Activated naive CD4-positive, alpha-beta T cell treated with anti-CD3 and anti-CD28 coated beads, Interleukin-2, amount 50 U/mL, for 72 hours (primary cell): ENCODE measurements around the gene CASP9. TPM values are rescaled to one million over a fixed set of nuclear protein-coding genes. Genes with fewer than 3 reads are reported as not detected.
"Not testable (repeated sequence)": the region's sequence is repeated elsewhere in the genome, so short reads cannot be mapped to it uniquely, and the experiment has no call there.

Source experiments
- ATAC-seq, 2 donors: fragments of 150-1000 bp; cut with Tn5 transposase; 2 replicates each; pipeline ENCODE4 v1.10.0; 2021; ENCODE audit warnings: mild to moderate bottlenecking in 2 of 2, moderate library complexity in 2 of 2
- DNase-seq, 2 donors: peaks; one replicate each; pipeline ENCODE4 v3.0.0; 2021 to 2022; ENCODE audit warnings: low spot score in 2 of 2
- H3K27ac Mint-ChIP-seq, 2 donors: one replicate each; pipeline ENCODE4 v1.8.0; 2022; ENCODE audit warnings: mild to moderate bottlenecking in 2 of 2, mixed read lengths in 2 of 2
- H3K36me3 Mint-ChIP-seq, 2 donors: one replicate each; pipeline ENCODE4 v1.8.0; 2022; ENCODE audit warnings: mixed read lengths in 2 of 2
- H3K9me3 Mint-ChIP-seq, 2 donors: one replicate each; pipeline ENCODE4 v1.8.0; 2022; ENCODE audit warnings: mixed read lengths in 2 of 2
- total RNA-seq, 2 donors: library from RNA; stranded (reverse); gene quantifications; one replicate each; pipeline ENCODE4 v1.2.3, GENCODE V29; 2022

The CASP9 gene
- total RNA-seq, 2 donors from 2014 or later = 12.0 to 16.9 TPM

- H3K36me3 Mint-ChIP-seq = not testable (repeated sequence)
Observed at GRCh38 chr1:15466955-15467625, 56.9 kb downstream of the CASP9 start.

GRCh38 chr1:15465674-15466073, 58.3 kb downstream of the CASP9 start:
- Mint-ChIP-seq H3K27ac (no peak overlapping the region), H3K36me3 (no peaks in the 10 kb centered on the region), H3K9me3 (no peaks in the 10 kb centered on the region)
- DNase-seq = no peak
- ATAC-seq = no peak

More at GRCh38 chr1:15466955-15467625, 56.9 kb downstream of the CASP9 start:
- H3K27ac Mint-ChIP-seq, DNase-seq, H3K9me3 Mint-ChIP-seq, ATAC-seq: not testable (repeated sequence)

- not testable (repeated sequence) for H3K36me3 Mint-ChIP-seq, H3K27ac Mint-ChIP-seq, DNase-seq, ATAC-seq, H3K9me3 Mint-ChIP-seq
Observed at GRCh38 chr1:15463926-15464322, 60.1 kb downstream of the CASP9 start.

DNA sequence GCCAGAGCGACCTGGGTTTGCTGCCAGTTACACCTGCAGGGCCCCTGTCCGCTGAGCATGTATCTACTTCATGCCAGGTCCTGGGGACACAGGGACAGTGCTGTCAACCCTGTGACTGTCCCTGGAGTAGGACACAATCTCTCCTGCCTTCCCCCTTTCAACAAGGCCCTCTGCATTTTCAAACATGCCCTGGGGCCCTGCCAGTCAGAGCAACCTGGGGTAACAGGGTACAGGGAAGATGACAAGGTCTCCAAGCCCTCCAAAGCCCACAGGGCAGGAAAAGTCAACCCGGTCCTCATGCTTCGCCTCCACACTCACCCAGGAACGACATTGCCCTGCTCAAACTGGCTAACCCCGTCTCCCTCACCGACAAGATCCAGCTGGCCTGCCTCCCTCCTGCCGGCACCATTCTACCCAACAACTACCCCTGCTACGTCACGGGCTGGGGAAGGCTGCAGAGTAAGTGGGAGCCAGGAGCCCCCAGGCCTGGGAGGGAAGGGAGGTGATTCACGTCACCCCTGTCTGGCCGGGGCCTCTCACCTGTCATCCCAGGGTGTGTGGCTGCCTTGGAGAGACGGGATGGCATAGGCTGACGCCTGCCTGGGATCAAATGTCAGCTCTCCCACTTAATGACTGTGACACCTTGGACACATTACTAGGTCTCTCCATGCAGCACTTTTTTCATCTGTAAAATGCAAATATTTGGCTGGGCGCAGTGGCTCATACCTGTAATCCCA, 60.8 kb downstream of the CASP9 start:
- H3K27ac Mint-ChIP-seq, DNase-seq, ATAC-seq, H3K36me3 Mint-ChIP-seq, H3K9me3 Mint-ChIP-seq: not testable (repeated sequence)

DNA sequence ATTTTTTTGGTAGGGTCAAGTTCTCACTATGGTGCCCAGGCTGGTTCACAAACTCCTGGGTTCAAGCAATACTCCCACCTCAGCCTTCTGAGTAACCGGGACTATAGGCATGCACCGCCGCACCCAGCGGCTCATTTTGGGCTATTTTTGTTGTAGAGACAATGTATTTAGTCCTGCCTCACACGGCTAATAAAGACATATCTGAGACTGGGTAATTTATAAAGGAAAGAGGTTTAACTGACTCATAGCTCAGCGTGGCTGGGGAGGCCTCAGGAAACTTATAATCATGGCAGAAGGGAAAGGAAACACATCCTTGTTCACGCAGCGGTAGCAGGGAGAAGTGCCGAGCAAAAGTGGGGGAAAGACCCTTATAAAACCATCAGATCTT, 63.3 kb downstream of the CASP9 start:
- DNase-seq (no peak), ATAC-seq (no peak)
- Mint-ChIP-seq H3K36me3 (no peaks in the 10 kb centered on the region), H3K27ac (no peak overlapping the region), H3K9me3 (no peaks in the 10 kb centered on the region)

DNA sequence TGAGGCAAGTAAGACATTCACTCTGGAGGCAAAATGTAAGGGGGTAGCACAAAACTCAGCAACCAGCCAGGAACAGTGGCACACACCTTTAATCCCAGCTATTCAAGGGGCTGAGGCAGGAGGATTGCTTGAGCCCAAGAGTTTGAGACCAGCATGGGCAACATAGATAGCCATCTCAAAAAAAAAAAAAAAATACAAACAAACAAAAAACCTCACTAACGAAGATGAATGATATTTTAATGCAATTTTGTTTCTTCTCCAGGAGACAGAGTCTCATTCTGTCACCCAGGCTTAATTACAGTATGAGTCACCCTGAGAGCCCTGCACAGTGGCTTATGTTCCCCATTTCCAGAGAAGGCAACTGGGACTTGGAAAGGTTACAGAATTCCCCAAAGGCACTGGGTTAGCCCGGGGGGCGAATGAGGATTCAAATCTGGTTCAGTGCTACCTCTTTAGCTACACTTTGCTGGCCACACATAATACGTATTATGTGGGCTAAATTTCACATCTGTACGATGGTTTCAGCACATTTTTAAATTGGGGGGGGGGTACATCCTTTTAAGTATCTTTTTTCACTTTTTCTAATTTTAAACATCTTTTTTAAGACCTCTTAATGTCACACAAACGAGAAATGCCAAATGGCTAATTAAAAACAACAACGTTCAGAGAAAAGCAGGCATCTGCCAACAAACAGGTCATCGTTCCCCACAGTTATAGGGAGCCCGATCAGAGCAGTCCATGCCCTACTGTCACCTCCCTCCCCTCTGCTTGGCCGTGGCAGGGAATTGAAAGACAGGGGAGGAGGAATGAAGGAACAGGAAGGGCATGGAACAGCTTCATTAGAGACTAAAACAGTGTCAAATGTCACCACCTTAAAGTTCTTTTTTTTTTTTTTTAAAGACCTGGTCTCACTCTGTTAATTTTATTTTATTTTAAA, 64.0 kb downstream of the CASP9 start:
- no peak overlapping the region for H3K27ac Mint-ChIP-seq
- no peaks in the 10 kb centered on the region for H3K36me3 Mint-ChIP-seq
- DNase-seq = no peak
- H3K9me3 Mint-ChIP-seq = no peaks in the 10 kb centered on the region
- ATAC-seq = no peak

DNA sequence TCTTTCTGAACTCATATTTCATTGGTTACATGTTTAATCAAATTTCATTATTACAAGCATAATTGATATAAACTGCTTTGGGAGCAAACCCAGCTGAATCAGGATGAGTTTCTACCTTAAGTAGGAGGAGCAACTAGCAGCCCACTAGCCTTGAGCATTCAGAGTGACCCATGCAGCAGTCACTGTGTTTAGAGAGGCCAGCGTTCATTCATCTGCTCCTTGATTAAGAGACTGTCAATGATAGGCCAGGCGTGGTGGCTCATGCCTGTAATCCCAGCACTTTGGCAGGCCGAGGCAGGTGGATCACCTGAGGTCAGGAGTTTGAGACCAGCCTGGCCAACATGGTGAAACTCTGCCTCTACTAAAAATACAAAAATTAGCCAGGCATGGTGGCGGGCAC, 65.6 kb downstream of the CASP9 start:
- not testable (repeated sequence) for ATAC-seq, DNase-seq, H3K27ac Mint-ChIP-seq, H3K36me3 Mint-ChIP-seq, H3K9me3 Mint-ChIP-seq

DNA sequence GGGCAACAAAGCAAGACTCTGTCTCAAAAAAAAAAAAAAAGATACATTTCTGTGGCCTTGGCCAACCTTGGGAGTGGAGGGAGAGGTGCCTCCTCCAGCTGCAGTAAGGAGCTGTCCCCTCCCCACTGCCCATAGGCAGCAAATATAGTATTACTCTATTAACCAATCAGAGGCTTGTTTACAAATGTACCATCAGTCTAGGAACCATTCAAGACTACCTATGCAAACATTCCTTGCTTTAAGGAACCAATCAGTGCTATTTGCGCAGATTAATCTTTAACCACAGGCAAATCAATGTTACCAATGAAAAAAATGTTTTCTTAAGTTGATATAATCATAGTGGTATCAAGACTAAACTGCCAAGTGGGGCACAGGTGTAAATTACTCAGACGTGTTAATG, 66.4 kb downstream of the CASP9 start:
- DNase-seq (no peak), ATAC-seq (no peak)
- Mint-ChIP-seq H3K36me3 (no peaks in the 10 kb centered on the region), H3K27ac (no peak overlapping the region), H3K9me3 (no peaks in the 10 kb centered on the region)

DNA sequence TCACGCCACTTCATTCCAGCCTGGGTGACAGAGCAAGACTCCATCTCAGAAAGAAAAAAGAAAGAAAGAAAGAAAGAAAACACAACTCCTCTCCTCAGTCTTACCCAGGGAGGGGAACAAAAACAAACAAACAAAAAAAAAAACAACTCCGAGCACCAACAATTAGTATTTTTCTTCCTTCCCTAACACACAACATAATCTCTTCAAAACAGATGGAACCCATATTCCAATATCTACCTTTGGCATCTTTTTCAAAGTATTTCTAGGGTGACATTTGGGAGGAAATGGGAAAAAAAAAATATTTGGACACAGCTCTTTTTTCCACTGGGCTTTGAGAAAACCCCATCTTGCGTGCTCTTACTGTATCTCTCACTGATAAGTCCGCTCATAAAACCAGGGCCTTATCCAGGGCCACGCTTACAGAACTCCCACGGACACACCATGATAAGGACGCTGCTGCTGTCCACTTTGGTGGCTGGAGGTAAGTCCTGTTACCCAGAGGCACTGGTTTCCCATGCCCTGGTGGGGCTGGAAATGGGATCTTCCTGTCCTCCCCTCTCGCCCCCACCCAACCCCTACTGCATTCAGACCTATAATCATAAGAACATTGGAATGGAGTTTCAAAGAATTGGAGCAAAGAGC, 67.6 kb downstream of the CASP9 start, which contains the start of gene CELA2A:
TSS of gene CELA2A (plus strand) at position 420 of the 642 bp plus-strand sequence. CDS start at position 442, 22 bp downstream.
- ATAC-seq (no peak), DNase-seq (no peak)
- H3K9me3 Mint-ChIP-seq = no peaks in the 10 kb centered on the region
- H3K36me3 Mint-ChIP-seq = no peaks in the 10 kb centered on the region
- peak within 1 kb of the TSS in 1 of 2 donors; percentile 32 for H3K27ac Mint-ChIP-seq

DNA sequence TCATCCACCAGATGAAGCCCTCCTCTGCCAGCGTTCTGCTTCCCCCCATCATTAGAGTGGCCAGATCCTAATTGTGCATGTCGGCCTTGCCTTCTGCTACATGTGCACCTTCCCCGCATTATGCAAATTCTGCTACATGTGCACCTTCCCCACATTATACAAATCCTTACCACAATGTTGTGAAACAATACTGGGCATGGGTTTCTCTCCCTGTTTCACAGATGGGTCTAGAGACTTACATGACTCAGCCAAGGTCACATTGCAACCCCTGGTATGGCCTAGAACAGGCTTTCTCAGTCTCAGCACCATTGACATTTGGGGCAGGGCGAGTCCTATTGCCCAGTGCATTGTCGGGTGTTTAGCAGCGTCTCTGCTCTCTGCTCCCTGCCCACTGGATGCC, 68.5 kb downstream of the CASP9 start:
- Mint-ChIP-seq H3K27ac (no peak overlapping the region), H3K9me3 (no peaks in the 10 kb centered on the region), H3K36me3 (no peaks in the 10 kb centered on the region)
- ATAC-seq = no peak
- DNase-seq = no peak

DNA sequence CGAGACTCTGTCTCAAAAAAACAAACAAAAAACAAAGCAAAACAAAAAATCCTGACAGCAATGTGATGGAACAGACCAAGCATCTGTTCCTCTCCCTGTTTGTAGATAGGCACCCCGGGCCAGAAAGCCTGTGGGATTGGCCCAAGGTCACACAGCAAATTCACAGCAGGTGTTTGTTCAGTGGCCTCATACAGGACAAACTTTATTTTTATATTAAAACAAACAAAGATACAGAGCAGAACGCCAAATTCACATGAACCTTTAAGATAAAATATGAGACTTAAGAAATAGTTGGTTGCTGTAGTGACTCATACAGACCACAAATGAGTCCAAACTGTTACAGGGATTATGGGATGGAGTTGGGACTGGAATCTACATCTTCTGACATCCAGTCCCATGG, 69.8 kb downstream of the CASP9 start:
- DNase-seq = no peak
- no peaks in the 10 kb centered on the region for H3K9me3 Mint-ChIP-seq
- H3K27ac Mint-ChIP-seq = no peak overlapping the region
- ATAC-seq = no peak
- H3K36me3 Mint-ChIP-seq = no peaks in the 10 kb centered on the region

DNA sequence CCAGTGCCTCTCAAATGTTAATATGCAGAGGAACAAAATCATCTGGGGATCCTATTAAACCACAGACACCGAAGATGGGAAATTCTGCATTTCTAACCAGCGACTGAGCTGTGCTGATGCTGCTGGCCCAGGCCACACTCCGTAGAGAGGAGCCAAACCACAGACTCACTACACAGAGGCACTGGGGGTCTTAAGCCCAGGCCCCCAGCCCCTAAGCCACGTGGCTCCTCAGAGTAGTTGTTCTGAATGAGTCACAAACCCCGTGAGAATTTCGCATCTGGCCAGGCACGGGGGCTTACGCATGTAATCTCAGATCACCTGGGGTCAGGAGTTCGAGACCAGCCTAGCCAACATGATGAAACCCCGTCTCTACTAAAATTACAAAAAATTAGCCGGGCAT, 70.3 kb downstream of the CASP9 start:
- Mint-ChIP-seq H3K27ac (no peak overlapping the region), H3K9me3 (no peaks in the 10 kb centered on the region), H3K36me3 (no peaks in the 10 kb centered on the region)
- no peak for ATAC-seq
- DNase-seq = no peak

DNA sequence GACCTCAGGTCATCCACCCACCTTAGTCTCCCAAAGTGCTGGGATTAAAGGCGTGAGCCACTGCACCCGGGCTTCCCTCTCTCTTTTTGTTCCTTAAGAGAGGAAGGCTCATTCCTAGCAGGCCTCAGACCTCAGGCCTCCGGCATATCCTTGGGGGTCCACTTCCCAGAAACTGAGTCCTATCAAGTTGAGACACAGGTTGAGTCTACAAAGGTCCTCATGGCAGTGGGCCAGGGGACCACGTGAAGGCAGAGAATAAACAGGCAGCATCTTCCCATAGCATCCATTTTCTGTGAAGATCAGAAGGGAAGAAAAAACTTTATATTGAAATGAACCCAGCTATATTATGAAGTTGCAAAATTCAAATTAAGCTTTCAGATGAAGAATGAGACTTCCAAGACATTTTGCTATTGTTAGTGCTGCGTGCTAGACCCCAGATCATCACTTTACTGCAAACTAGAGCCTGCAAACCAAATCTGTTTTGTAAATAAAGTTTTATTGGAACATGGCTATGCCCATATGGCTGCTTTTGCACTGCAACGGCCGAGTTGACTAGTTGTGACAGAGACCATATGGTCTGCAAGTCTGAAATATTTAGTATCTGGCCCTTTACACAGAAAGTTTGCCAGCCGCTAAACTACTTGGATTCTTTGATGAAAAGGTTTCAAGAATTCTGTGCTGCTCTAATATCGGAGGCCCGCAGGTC, 71.0 kb downstream of the CASP9 start:
- DNase-seq = no peak
- Mint-ChIP-seq H3K9me3 (no peaks in the 10 kb centered on the region), H3K36me3 (no peaks in the 10 kb centered on the region), H3K27ac (no peak overlapping the region)
- ATAC-seq = no peak

DNA sequence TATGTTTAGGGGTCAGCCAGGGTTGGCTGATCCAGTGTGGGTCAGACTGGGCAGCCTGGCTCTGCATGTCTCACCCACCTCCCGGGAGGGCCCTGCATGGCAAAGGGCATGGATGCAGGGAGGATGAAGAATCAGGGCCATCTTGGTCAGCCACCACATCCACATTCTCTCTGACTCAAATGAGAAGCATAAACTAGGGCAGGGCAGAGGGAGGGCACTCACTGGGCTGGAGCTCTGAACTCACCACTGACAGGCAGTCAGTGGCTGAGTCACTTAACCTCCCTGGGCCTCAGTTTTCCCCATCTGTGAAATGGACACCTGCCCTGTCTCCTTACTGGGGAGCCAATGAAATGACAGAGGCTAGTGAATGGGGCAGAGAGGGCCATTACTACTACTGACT, 71.8 kb downstream of the CASP9 start:
- DNase-seq (no peak), ATAC-seq (peak in 1 of 2 donors; percentile 69)
- Mint-ChIP-seq H3K27ac (no peak overlapping the region), H3K9me3 (no peaks in the 10 kb centered on the region), H3K36me3 (no peaks in the 10 kb centered on the region)

DNA sequence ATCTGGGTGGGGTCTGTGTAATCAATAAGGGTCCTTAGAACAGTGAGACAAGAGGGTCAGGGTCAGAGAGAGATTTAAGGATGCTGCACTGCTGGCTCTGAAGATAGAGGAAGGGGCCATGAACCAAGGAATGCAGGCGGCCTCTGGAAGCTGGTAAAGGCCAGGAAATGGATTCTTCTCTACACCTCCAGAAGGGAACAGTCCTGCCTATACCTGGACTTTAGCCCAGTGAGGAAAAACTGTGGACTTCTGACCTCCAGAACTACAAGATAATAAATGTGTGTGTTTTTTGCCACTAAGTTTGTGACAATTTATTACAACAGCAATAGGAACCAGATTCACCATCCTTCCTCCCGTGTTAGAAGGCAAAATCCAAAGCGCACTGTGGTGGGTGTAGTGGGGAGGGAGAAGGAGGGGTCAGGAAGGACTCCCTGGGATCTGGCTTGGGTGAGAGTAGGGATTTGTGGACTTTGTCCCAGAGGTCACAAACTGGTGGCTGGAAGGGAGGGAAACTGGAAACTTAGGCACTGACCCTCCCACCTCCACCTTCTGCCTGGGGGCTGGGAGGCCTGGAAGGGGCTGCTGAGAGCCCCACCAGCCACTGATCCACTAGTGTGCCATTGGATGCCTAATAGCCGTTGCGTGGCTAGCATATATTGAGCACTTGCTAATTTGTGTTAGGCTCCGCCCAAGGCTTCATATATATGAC, 72.8 kb downstream of the CASP9 start:
- DNase-seq = no peak
- H3K36me3 Mint-ChIP-seq = no peaks in the 10 kb centered on the region
- H3K27ac Mint-ChIP-seq = no peak overlapping the region
- ATAC-seq = no peak
- H3K9me3 Mint-ChIP-seq = no peaks in the 10 kb centered on the region
